ENCODE measurements around the gene MEGF6.

DNA sequence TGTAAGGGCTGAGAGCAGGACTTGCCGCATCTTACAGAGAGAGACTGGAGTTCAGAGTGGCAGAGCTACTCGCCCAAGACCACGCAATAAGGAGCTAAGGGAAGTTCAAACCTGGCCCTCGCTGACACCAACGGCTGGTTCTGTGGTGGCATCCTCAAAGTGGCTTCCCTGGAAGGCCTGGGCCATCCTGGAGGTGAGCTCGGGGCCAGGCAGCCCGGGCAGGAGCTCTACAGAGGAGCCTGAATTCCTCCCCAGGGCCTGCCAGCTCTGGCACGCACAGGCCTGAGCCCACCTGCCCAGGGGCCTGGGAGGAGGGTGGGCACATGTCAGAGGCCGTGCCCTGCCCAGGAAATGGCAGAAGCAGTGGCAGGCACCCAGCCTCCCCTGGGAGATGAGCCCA, 68.6 kb downstream of the MEGF6 start:
- TF ChIP-seq, protein P1, sequence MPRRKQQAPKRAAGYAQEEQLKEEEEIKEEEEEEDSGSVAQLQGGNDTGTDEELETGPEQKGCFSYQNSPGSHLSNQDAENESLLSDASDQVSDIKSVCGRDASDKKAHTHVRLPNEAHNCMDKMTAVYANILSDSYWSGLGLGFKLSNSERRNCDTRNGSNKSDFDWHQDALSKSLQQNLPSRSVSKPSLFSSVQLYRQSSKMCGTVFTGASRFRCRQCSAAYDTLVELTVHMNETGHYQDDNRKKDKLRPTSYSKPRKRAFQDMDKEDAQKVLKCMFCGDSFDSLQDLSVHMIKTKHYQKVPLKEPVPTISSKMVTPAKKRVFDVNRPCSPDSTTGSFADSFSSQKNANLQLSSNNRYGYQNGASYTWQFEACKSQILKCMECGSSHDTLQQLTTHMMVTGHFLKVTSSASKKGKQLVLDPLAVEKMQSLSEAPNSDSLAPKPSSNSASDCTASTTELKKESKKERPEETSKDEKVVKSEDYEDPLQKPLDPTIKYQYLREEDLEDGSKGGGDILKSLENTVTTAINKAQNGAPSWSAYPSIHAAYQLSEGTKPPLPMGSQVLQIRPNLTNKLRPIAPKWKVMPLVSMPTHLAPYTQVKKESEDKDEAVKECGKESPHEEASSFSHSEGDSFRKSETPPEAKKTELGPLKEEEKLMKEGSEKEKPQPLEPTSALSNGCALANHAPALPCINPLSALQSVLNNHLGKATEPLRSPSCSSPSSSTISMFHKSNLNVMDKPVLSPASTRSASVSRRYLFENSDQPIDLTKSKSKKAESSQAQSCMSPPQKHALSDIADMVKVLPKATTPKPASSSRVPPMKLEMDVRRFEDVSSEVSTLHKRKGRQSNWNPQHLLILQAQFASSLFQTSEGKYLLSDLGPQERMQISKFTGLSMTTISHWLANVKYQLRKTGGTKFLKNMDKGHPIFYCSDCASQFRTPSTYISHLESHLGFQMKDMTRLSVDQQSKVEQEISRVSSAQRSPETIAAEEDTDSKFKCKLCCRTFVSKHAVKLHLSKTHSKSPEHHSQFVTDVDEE (CRISPR knock-in tag; IDR thresholded peaks at IDR 0.05) = no peak
- no peak for TF ChIP-seq TOX (CRISPR knock-in tag; IDR thresholded peaks at IDR 0.05; ENCODE audit: borderline replicate concordance)
- TF ChIP-seq ZNF8 (CRISPR knock-in tag; IDR thresholded peaks at IDR 0.05) = no peak
- TF ChIP-seq ZNF70 (CRISPR knock-in tag; IDR thresholded peaks at IDR 0.05) = no peak
- TF ChIP-seq RARB (CRISPR knock-in tag; IDR thresholded peaks at IDR 0.05) = no peak

All from SK-N-SH treated with all-trans-retinoic acid at 6 μM for 48 hours (cell line).